Suprapubic skin (tissue), 4 donors: Measurements from ENCODE around the gene GRAMD1A. TPM values are rescaled to one million over a fixed set of nuclear protein-coding genes. Genes with fewer than 3 reads are reported as not detected.

Experiments used
- DNase-seq, 2 donors: peaks; one replicate each; pipeline ENCODE4 v3.0.0-alpha.2; 2019; ENCODE audit warnings: low spot score in 2 of 2
- H3K27ac ChIP-seq: fragments of 200-600 bp; sonication (generic); one replicate; pipeline ENCODE4 v1.5.1; 2019
- H3K27me3 ChIP-seq: fragments of 200-600 bp; sonication (generic); one replicate; pipeline ENCODE4 v1.5.1; 2019
- H3K36me3 ChIP-seq: fragments of 200-600 bp; sonication (generic); one replicate; pipeline ENCODE4 v1.5.1; 2019
- H3K4me1 ChIP-seq: fragments of 200-600 bp; sonication (generic); one replicate; pipeline ENCODE4 v1.5.1; 2019
- H3K4me3 ChIP-seq: fragments of 200-600 bp; sonication (generic); one replicate; pipeline ENCODE4 v1.5.1; 2019; ENCODE audit warnings: mild to moderate bottlenecking
- H3K9me3 ChIP-seq: fragments of 200-600 bp; sonication (generic); one replicate; pipeline ENCODE4 v1.5.1; 2019
- CTCF ChIP-seq, 2 donors: fragments of 200-600 bp in 1 of 2; fragments of 450-650 bp in 1 of 2; sonication (generic) in 1 of 2; IDR thresholded peaks; one replicate each; pipeline ENCODE4 v1.5.1; 2016 to 2019; ENCODE audit warnings: antibody characterized with exemption in 2 of 2, mild to moderate bottlenecking in 1 of 2, moderate library complexity in 1 of 2
- EP300 ChIP-seq: sonication (generic); formaldehyde crosslinking; IDR thresholded peaks from one replicate; pipeline ENCODE4 v1.6.1; 2017; ENCODE audit warnings: antibody characterized with exemption
- POLR2A ChIP-seq, 2 donors: fragments of 450-650 bp; IDR thresholded peaks; one replicate each; pipeline ENCODE4 v1.6.1; 2017; ENCODE audit warnings: antibody characterized with exemption in 2 of 2, mild to moderate bottlenecking in 2 of 2, moderate library complexity in 2 of 2
- POLR2AphosphoS5 ChIP-seq, 3 donors: sonication (generic); formaldehyde crosslinking; IDR thresholded peaks; one replicate each; pipeline ENCODE4 v1.6.1; 2017; ENCODE audit warnings: antibody characterized with exemption in 3 of 3
- WGBS: methylation state at CpG from one replicate; pipeline ENCODE4 v1.1.5; 2018; 5-methylcytosine and 5-hydroxymethylcytosine counted together
- total RNA-seq, 4 donors: library from RNA; depleted of rRNA; stranded (reverse); fragments of >200 nt; gene quantifications; one replicate each; pipeline ENCODE4 v1.1.0, GENCODE V29; 2016

Gene GRAMD1A
- total RNA-seq, 4 donors from 2014 or later = 16.3 to 38.7 (median 20.8) TPM

GRCh38 chr19:35021596-35021995 lies 21.5 kb downstream of the GRAMD1A start:
- peaks cover 89% of the 10 kb centered on the region for H3K36me3 ChIP-seq
- whole genome bisulfite sequencing = 98% methylated on average over 6 of the region's 25 CpGs
- H3K9me3 ChIP-seq = no peaks in the 10 kb centered on the region
- TF ChIP-seq CTCF (IDR thresholded peaks at IDR 0.05) (no peak), EP300 (no peak), POLR2A (IDR thresholded peaks at IDR 0.05) (no peak), POLR2AphosphoS5 (IDR thresholded peaks at IDR 0.05) (no peak)
- DNase-seq = no peak
- H3K27me3 ChIP-seq = no peaks in the 10 kb centered on the region
- H3K4me3 ChIP-seq = no peak overlapping the region
- H3K4me1 ChIP-seq = no peaks in the 10 kb centered on the region
- H3K27ac ChIP-seq = no peak overlapping the region

GRCh38 chr19:35022460-35022859 lies 22.3 kb downstream of the GRAMD1A start:
- Histone ChIP-seq H3K27ac (no peak overlapping the region), H3K36me3 (peaks cover 95% of the 10 kb centered on the region), H3K4me3 (no peak overlapping the region), H3K27me3 (no peaks in the 10 kb centered on the region), H3K9me3 (no peaks in the 10 kb centered on the region), H3K4me1 (no peaks in the 10 kb centered on the region)
- TF ChIP-seq EP300 (no peak), CTCF (IDR thresholded peaks at IDR 0.05) (no peak), POLR2AphosphoS5 (IDR thresholded peaks at IDR 0.05) (no peak), POLR2A (IDR thresholded peaks at IDR 0.05) (no peak)
- no peak for DNase-seq
- 86% methylated on average over 7 of the region's 14 CpGs for WGBS

- no peak for TF ChIP-seq CTCF (IDR thresholded peaks at IDR 0.05)
- H3K4me1 ChIP-seq = no peaks in the 10 kb centered on the region
- no peaks in the 10 kb centered on the region for H3K9me3 ChIP-seq
- no peak overlapping the region for H3K4me3 ChIP-seq
- no peak for DNase-seq
- H3K27me3 ChIP-seq = no peaks in the 10 kb centered on the region
- WGBS = 43% methylated on average over 1 of the region's 19 CpGs
- H3K27ac ChIP-seq = no peak overlapping the region
- peaks cover 94% of the 10 kb centered on the region for H3K36me3 ChIP-seq
Observed at GRCh38 chr19:35023428-35023827, 23.3 kb downstream of the GRAMD1A start.

- H3K27ac ChIP-seq = no peak overlapping the region
- no peaks in the 10 kb centered on the region for H3K27me3 ChIP-seq
- H3K4me1 ChIP-seq = no peaks in the 10 kb centered on the region
- 93% methylated on average over 3 of the region's 6 CpGs for WGBS
- no peak overlapping the region for H3K4me3 ChIP-seq
- DNase-seq = no peak
- H3K9me3 ChIP-seq = no peaks in the 10 kb centered on the region
- no peak for TF ChIP-seq POLR2A (IDR thresholded peaks at IDR 0.05)
- TF ChIP-seq EP300 = no peak
- TF ChIP-seq CTCF (IDR thresholded peaks at IDR 0.05) = no peak
- TF ChIP-seq POLR2AphosphoS5 (IDR thresholded peaks at IDR 0.05) = no peak
- H3K36me3 ChIP-seq = peaks cover 88% of the 10 kb centered on the region
Observed at GRCh38 chr19:35024095-35024494, 24.0 kb downstream of the GRAMD1A start.

- H3K4me3 ChIP-seq = no peak overlapping the region
- H3K36me3 ChIP-seq = peaks cover 69% of the 10 kb centered on the region
- TF ChIP-seq CTCF (IDR thresholded peaks at IDR 0.05) (no peak), POLR2A (IDR thresholded peaks at IDR 0.05) (no peak), POLR2AphosphoS5 (IDR thresholded peaks at IDR 0.05) (no peak), EP300 (no peak)
- no peak overlapping the region for H3K27ac ChIP-seq
- H3K27me3 ChIP-seq = no peaks in the 10 kb centered on the region
- H3K4me1 ChIP-seq = peaks cover 12% of the 10 kb centered on the region
- DNase-seq = no peak
- WGBS = 95% methylated on average over 6 of the region's 21 CpGs
- H3K9me3 ChIP-seq = no peaks in the 10 kb centered on the region
Observed at GRCh38 chr19:35025969-35026368, 25.8 kb downstream of the GRAMD1A start.
